Urinary bladder (tissue), 4 donors: ENCODE data around the gene HMGCS2. TPM values are rescaled to one million over a fixed set of nuclear protein-coding genes. Genes with fewer than 3 reads are reported as not detected.
"Not testable (repeated sequence)": the region's sequence is repeated elsewhere in the genome, so short reads cannot be mapped to it uniquely, and the experiment has no call there.

ENCODE experiments used
- DNase-seq: peaks from one replicate; pipeline ENCODE4 v3.0.0-alpha.2; 2015; ENCODE audit errors: extremely low spot score
- H3K27ac ChIP-seq: one replicate; pipeline ENCODE4 v1.5.1; 2013; ENCODE audit warnings: low read depth, mild to moderate bottlenecking, moderate library complexity
- H3K36me3 ChIP-seq: one replicate; pipeline ENCODE4 v1.6.1; 2013; ENCODE audit warnings: mild to moderate bottlenecking, moderate library complexity; ENCODE audit not compliant: insufficient read depth
- H3K4me1 ChIP-seq: one replicate; pipeline ENCODE4 v1.6.1; 2013; ENCODE audit warnings: mild to moderate bottlenecking, moderate library complexity; ENCODE audit not compliant: insufficient read depth
- H3K4me3 ChIP-seq: one replicate; pipeline ENCODE4 v1.5.1; 2013; ENCODE audit warnings: low read depth, low read length
- WGBS: extraction: QIAGEN DNeasy Blood & Tissue Kit; methylation state at CpG from one replicate; pipeline ENCODE4 v1.1.7; 2013; 5-methylcytosine and 5-hydroxymethylcytosine counted together
- polyA plus RNA-seq: library from polyadenylated mRNA; stranded (reverse); fragments of 200-250 nt; gene quantifications from one replicate; pipeline ENCODE4 v1.2.3, GENCODE V29; 2013
- total RNA-seq: library from RNA; depleted of rRNA; stranded (reverse); fragments of >200 nt; gene quantifications from one replicate; pipeline ENCODE4 v1.2.3, GENCODE V29; 2014
- donor health status: healthy with polysubstance abuse.
- donor health status: healthy.

Gene HMGCS2
- total and polyA plus RNA-seq, 2 donors: 11.6 to 11.7 TPM

GRCh38 chr1:119799003-119799402 is 30.3 kb upstream of the HMGCS2 start:
- Histone ChIP-seq H3K4me3 (no peak overlapping the region), H3K36me3 (no peaks in the 10 kb centered on the region), H3K27ac (no peak overlapping the region), H3K4me1 (no peaks in the 10 kb centered on the region)
- no peak for DNase-seq
- WGBS: 93% methylated on average over 4 of the region's 4 CpGs

GRCh38 chr1:119797606-119798005 is 28.9 kb upstream of the HMGCS2 start:
- Histone ChIP-seq H3K36me3 (no peaks in the 10 kb centered on the region), H3K4me3 (no peak overlapping the region), H3K27ac (no peak overlapping the region), H3K4me1 (no peaks in the 10 kb centered on the region)
- WGBS: 90% methylated on average over 7 of the region's 7 CpGs
- no peak for DNase-seq

DNA sequence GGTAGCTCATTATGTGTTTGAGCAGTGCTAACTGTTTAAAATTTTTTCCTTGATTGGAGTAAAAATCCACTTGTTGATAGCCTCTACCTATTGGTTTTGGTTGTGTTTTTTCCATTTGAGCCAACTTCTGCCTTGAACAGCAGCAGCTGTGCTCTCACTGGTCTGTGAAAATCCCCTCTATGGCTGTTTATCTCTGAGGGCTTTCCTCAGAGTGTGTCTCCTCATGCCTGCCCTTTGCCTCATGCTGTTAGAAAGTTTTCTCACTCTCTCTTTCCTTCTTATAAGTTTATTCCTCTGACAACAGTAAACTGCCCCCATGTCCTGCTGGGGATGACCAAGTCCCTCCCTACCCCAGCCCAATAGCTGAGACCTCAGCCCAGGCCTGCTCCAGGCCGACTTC is 28.5 kb upstream of the HMGCS2 start:
- H3K27ac ChIP-seq: no peak overlapping the region
- H3K36me3 ChIP-seq: no peaks in the 10 kb centered on the region
- WGBS: 76% methylated on average over 1 of the region's 1 CpG
- H3K4me1 ChIP-seq: no peaks in the 10 kb centered on the region
- no peak for DNase-seq
- H3K4me3 ChIP-seq: no peak overlapping the region

- no peak overlapping the region for H3K4me3 ChIP-seq
- peaks cover 3% of the 10 kb centered on the region for H3K4me1 ChIP-seq
- H3K27ac ChIP-seq: no peak overlapping the region
- H3K36me3 ChIP-seq: no peaks in the 10 kb centered on the region
- 70% methylated on average over 9 of the region's 9 CpGs for WGBS
- DNase-seq: no peak
These were observed 26.8 kb upstream of the HMGCS2 start for GRCh38 chr1:119795261-119796200.

- DNase-seq: peak; percentile 73
- 31% methylated on average over 3 of the region's 3 CpGs for WGBS
- no peak overlapping the region for H3K4me3 ChIP-seq
- H3K27ac ChIP-seq: no peak overlapping the region
- H3K36me3 ChIP-seq: no peaks in the 10 kb centered on the region
- peaks cover 3% of the 10 kb centered on the region for H3K4me1 ChIP-seq
These were observed 26.2 kb upstream of the HMGCS2 start for GRCh38 chr1:119794876-119795240.

- no peak overlapping the region for H3K27ac ChIP-seq
- H3K36me3 ChIP-seq: no peaks in the 10 kb centered on the region
- H3K4me3 ChIP-seq: no peak overlapping the region
- H3K4me1 ChIP-seq: peaks cover 3% of the 10 kb centered on the region
- 37% methylated on average over 8 of the region's 8 CpGs for WGBS
- DNase-seq: no peak
These were observed 25.6 kb upstream of the HMGCS2 start for GRCh38 chr1:119794230-119794875.

GRCh38 chr1:119791377-119791776 is 22.7 kb upstream of the HMGCS2 start:
- no peaks in the 10 kb centered on the region for H3K36me3 ChIP-seq
- H3K4me1 ChIP-seq: peaks cover 3% of the 10 kb centered on the region
- no peak overlapping the region for H3K4me3 ChIP-seq
- 75% methylated on average over 4 of the region's 4 CpGs for WGBS
- H3K27ac ChIP-seq: no peak overlapping the region
- DNase-seq: no peak

DNA sequence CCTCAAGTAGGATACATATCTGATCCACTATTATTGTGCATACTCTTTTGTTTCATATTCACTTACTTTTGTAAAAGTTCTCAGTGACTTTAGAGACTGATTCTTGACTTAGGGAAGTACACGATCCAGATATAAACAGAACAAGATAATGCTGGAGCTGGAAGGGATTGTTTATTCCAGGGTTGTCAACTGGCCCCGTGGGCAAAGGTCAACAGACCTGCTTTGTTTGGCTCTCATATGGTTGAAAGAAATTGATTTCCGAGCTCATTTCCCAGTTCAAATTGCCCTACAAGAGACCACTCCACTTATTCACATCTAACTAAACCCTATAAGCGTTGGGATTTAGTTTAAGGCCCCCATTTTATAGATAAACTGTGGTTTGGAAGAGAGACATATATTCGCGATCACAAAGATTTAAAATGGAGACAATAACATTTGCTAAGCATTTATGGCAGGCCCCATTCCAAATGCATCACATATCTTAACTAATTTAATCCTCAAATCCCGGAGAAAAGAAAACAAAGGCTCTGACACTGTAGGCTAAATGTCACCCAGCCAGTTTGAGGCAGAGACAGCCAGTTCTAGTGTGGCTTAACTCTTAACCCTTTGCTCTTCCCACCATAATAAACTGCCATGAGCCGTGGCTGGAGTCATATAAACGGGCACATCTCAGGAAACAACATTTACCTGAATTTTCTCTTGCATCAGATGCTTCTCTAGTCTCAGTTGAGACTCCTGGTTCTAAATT is 21.9 kb upstream of the HMGCS2 start:
- WGBS: 21% methylated on average over 9 of the region's 9 CpGs
- Histone ChIP-seq H3K36me3 (no peaks in the 10 kb centered on the region), H3K27ac (no peak overlapping the region), H3K4me1 (peaks cover 3% of the 10 kb centered on the region), H3K4me3 (no peak overlapping the region)
- DNase-seq: no peak

- Histone ChIP-seq H3K36me3 (no peaks in the 10 kb centered on the region), H3K4me1 (peaks cover 3% of the 10 kb centered on the region), H3K4me3 (no peak overlapping the region), H3K27ac (no peak overlapping the region)
- DNase-seq: no peak
- 29% methylated on average over 2 of the region's 2 CpGs for WGBS
These were observed 19.1 kb upstream of the HMGCS2 start for GRCh38 chr1:119787776-119788175.

DNA sequence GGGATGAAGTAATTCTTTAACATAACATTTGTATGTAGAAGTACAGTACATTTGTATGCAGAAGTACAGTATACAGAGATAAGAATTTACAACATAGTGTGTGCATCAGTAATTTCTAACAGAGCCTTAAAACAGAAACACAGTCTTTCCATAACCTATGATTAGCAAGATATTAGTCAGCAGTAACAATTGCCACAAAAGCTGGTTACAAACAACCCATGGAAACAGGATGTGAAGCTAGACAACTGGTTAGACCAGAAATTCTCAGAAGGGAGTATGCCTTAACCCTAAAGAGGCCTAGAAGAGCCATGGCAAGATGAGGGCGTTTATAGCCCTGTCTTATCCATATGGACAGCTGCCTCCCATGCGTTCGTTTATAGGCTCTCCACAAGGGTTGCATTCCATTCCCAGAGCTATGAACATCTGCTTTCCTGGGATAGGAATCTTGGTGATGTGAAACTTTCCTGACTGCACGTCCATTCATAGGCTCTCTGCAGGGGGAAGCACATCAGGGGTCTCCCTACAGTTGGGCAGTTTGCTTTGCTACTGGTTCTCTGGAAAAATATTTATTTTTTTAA is 17.9 kb upstream of the HMGCS2 start:
- H3K4me1 ChIP-seq, H3K27ac ChIP-seq, H3K36me3 ChIP-seq, DNase-seq, H3K4me3 ChIP-seq: not testable (repeated sequence)
- WGBS: 54% methylated on average over 4 of the region's 4 CpGs

DNA sequence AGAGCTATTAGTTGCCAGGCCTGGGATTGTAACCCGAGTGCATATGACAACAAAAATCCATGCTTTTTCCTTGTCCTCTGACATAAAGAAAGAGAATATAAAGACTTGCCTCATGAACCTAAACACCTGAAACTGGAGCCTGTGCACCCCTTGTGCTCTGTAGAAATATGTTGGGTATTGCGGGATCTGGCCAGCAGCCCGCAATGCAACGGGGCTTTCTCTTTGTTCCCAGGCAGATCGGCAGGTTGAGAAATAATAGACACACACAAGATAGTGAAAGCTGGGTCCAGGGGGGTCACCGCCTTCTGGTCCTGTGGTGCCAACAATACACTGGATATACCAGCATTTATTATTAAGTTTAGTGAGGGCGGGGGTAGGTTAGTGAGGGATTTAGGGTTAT is 17.3 kb upstream of the HMGCS2 start:
- H3K4me1 ChIP-seq, DNase-seq, H3K27ac ChIP-seq, H3K4me3 ChIP-seq, H3K36me3 ChIP-seq: not testable (repeated sequence)
- 71% methylated on average over 7 of the region's 7 CpGs for WGBS

- WGBS: 41% methylated on average over 3 of the region's 3 CpGs
These were observed 15.6 kb upstream of the HMGCS2 start for GRCh38 chr1:119784191-119784781.

More at GRCh38 chr1:119784191-119784781, 15.6 kb upstream of the HMGCS2 start:
- Histone ChIP-seq H3K4me1 (no peaks in the 10 kb centered on the region), H3K36me3 (no peaks in the 10 kb centered on the region), H3K4me3 (no peak overlapping the region), H3K27ac (no peak overlapping the region)
- DNase-seq: no peak
